GM12878 (cell line): ENCODE data around the gene FBRSL1. TPM values are rescaled to one million over a fixed set of nuclear protein-coding genes. Genes with fewer than 3 reads are reported as not detected.

Experiments used
- ATAC-seq: fragments of 200-7000 bp; cut with Tn5 transposase; 3 replicates; pipeline ENCODE4 v1.9.1; 2020; ENCODE audit warnings: mild to moderate bottlenecking, moderate library complexity
- BruUV-seq: library from RNA; stranded (reverse); fragments of 400-500 nt; replicated peaks from 2 replicates; lab custom pipeline; 2021; lab: Mats Ljungman, UMichigan
- CTCF ChIA-PET: fragments of 300-600 bp; sonication (Branson Sonifier 250); formaldehyde crosslinking; extraction: SDS; loops from one replicate; lab custom pipeline; 2021; ENCODE audit warnings: inconsistent platforms; lab: Yijun Ruan, JAX
- POLR2A ChIA-PET: fragments of 350-600 bp; formaldehyde crosslinking; extraction: SDS; loops from one replicate; lab custom pipeline; 2021; ENCODE audit warnings: inconsistent platforms; lab: Charles Lee
- RAD21 ChIA-PET: fragments of 300-600 bp; sonication (Branson Sonifier 250); formaldehyde crosslinking; loops from one replicate; lab custom pipeline; 2023; ENCODE audit warnings: antibody characterized with exemption; ENCODE audit not compliant: unreplicated experiment; lab: Charles Lee
- SMC1A ChIA-PET: fragments of 300-600 bp; sonication (Branson Sonifier 250); formaldehyde crosslinking; loops from one replicate; lab custom pipeline; 2023; ENCODE audit not compliant: unreplicated experiment, uncharacterized antibody; lab: Charles Lee
- DNase-seq: peaks from one replicate; pipeline ENCODE4 v3.0.0-alpha.2; 2011; ENCODE audit warnings: low read depth, low spot score
- FAIRE-seq: peaks from 3 replicates; lab custom pipeline; 2011; peaks lifted over from hg19 to GRCh38; lab: Jason Lieb, UNC
- H2AFZ ChIP-seq: 2 replicates; pipeline ENCODE4 v1.6.0; 2011; ENCODE audit warnings: low read depth, low read length, control low read depth; ENCODE audit not compliant: control insufficient read depth
- H3K27ac ChIP-seq: 2 replicates; pipeline ENCODE4 v1.5.1; 2011; ENCODE audit warnings: control low read depth; ENCODE audit not compliant: control insufficient read depth, insufficient read depth
- H3K27me3 ChIP-seq, 2 experiments: replicated peaks in 1 of 2; 2 replicates each; pipeline versions ENCODE4 v1.6.0 to v1.6.1; 2011; ENCODE audit warnings: low read length in 1 of 2; ENCODE audit not compliant: control insufficient read depth in 2 of 2, insufficient read depth in 2 of 2
- H3K36me3 ChIP-seq, 2 experiments: 2 replicates each; pipeline ENCODE4 v1.5.1; 2011; ENCODE audit warnings: low read length in 1 of 2; ENCODE audit not compliant: control insufficient read depth in 2 of 2, insufficient read depth in 2 of 2
- H3K4me1 ChIP-seq: 2 replicates; pipeline ENCODE4 v1.6.1; 2011; ENCODE audit warnings: mild to moderate bottlenecking, low read length, moderate library complexity, mixed read lengths; ENCODE audit not compliant: control insufficient read depth, insufficient read depth
- H3K4me2 ChIP-seq: 2 replicates; pipeline ENCODE4 v1.6.0; 2011; ENCODE audit warnings: control low read depth; ENCODE audit not compliant: control insufficient read depth, insufficient read depth
- H3K4me3 ChIP-seq: fragments of 200-600 bp; sonication (generic); 2 replicates; pipeline ENCODE4 v1.5.1; 2016
- H3K79me2 ChIP-seq: 2 replicates; pipeline ENCODE4 v1.6.0; 2011; ENCODE audit warnings: low read length; ENCODE audit not compliant: control insufficient read depth, insufficient read depth
- H3K9ac ChIP-seq: 2 replicates; pipeline ENCODE4 v1.8.0; 2011; ENCODE audit warnings: low read length, control low read depth, mixed read lengths; ENCODE audit not compliant: control insufficient read depth, insufficient read depth
- H3K9me3 ChIP-seq: replicated peaks from 3 replicates; pipeline ENCODE4 v1.5.1; 2011; ENCODE audit warnings: mild to moderate bottlenecking, low read length; ENCODE audit not compliant: control insufficient read depth, insufficient read depth
- H4K20me1 ChIP-seq: 2 replicates; pipeline ENCODE4 v1.6.0; 2011; ENCODE audit not compliant: control insufficient read depth, insufficient read depth
- BHLHE40 ChIP-seq, 2 experiments: fragments of 450-650 bp in 1 of 2; IDR thresholded peaks; 2 replicates each; pipeline ENCODE4 v1.6.1; 2011 to 2017; ENCODE audit warnings: low read depth in 2 of 2, borderline replicate concordance in 1 of 2, improper control_type of control experiment in 1 of 2, low read length in 1 of 2, mild to moderate bottlenecking in 1 of 2
- CEBPB ChIP-seq, 2 experiments: fragments of 150-350 bp in 1 of 2; IDR thresholded peaks; 2 replicates each; pipeline ENCODE4 v1.6.1; 2012 to 2014; ENCODE audit warnings: low read depth in 2 of 2, low read length in 2 of 2, borderline replicate concordance in 1 of 2, inconsistent platforms in 1 of 2
- CREM ChIP-seq: IDR thresholded peaks from 2 replicates; pipeline ENCODE4 v1.6.1; 2014; ENCODE audit warnings: antibody characterized with exemption, low read depth
- HDAC6 ChIP-seq: fragments of 200-600 bp; sonication (generic); IDR thresholded peaks from one replicate; pipeline ENCODE4 v1.8.0; 2017; ENCODE audit warnings: antibody characterized with exemption; ENCODE audit not compliant: unreplicated experiment
- IKZF1 ChIP-seq: fragments of 450-650 bp; conservative IDR thresholded peaks from 2 replicates; pipeline ENCODE4 v1.6.1; 2017; ENCODE audit warnings: antibody characterized with exemption, mild to moderate bottlenecking
- LARP7 ChIP-seq: fragments of 450-650 bp; IDR thresholded peaks from 2 replicates; pipeline ENCODE4 v1.6.1; 2017; ENCODE audit warnings: mild to moderate bottlenecking
- MEF2B ChIP-seq: fragments of 450-650 bp; IDR thresholded peaks from 2 replicates; pipeline ENCODE4 v1.6.1; 2018; ENCODE audit warnings: mild to moderate bottlenecking, moderate library complexity; ENCODE audit not compliant: partially characterized antibody, poor library complexity, severe bottlenecking
- MTA2 ChIP-seq: fragments of 450-650 bp; IDR thresholded peaks from 2 replicates; pipeline ENCODE4 v1.6.1; 2016; ENCODE audit warnings: low read depth, mild to moderate bottlenecking, moderate library complexity
- MXI1 ChIP-seq: fragments of 150-350 bp; IDR thresholded peaks from 2 replicates; pipeline ENCODE4 v1.6.1; 2011; ENCODE audit warnings: low read depth, mild to moderate bottlenecking, inconsistent platforms, low read length, improper control_type of control experiment
- NFIC ChIP-seq: IDR thresholded peaks from 2 replicates; pipeline ENCODE4 v1.6.1; 2012; ENCODE audit warnings: low read depth, mild to moderate bottlenecking, inconsistent platforms, low read length, moderate library complexity
- SMARCA5 ChIP-seq: fragments of 450-650 bp; IDR thresholded peaks from 2 replicates; pipeline ENCODE4 v1.6.1; 2017; ENCODE audit warnings: mild to moderate bottlenecking
- SP1 ChIP-seq: IDR thresholded peaks from one replicate; pipeline ENCODE4 v1.6.1; 2011; ENCODE audit warnings: low read depth, low read length
- SUZ12 ChIP-seq: fragments of 200-600 bp; sonication (generic); IDR thresholded peaks from one replicate; pipeline ENCODE4 v1.6.1; 2018; ENCODE audit warnings: antibody characterized with exemption, mild to moderate bottlenecking; ENCODE audit not compliant: unreplicated experiment
- YY1 ChIP-seq: IDR thresholded peaks from 2 replicates; pipeline ENCODE4 v1.6.1; 2011; ENCODE audit warnings: low read depth, mild to moderate bottlenecking, low read length
- WGBS: methylation state at CpG from one replicate; pipeline ENCODE4 v1.1.6; 2016; ENCODE audit warnings: low lambda C conversion rate; ENCODE audit not compliant: insufficient replicate concordance, insufficient coverage; ENCODE audit errors: missing lambda C conversion rate; 5-methylcytosine and 5-hydroxymethylcytosine counted together
- in situ Hi-C: fragments of 300-500 bp; cut with MboI; formaldehyde crosslinking; loops from 9 replicates; pipeline ENCODE4 v1.14.3; 2018; ENCODE audit warnings: mixed read lengths
- intact Hi-C: fragments of 100-400 bp; cut with micrococcal nuclease; formaldehyde crosslinking; loops from one replicate; pipeline ENCODE4 v1.14.2; 2022; ENCODE audit not compliant: unreplicated experiment
- polyA plus RNA-seq, 11 experiments: library from polyadenylated mRNA; depleted of rRNA in 4 of 11; unstranded in 6 of 11; stranded (reverse) in 5 of 11; fragments of >200 nt; fragmentation: Nextera tagmentation in 4 of 11; fragmentation: Illumina TruSeq in 1 of 11; extraction: Ambion mirVana in 4 of 11; extraction: Trizol in 1 of 11; gene quantifications; 1 replicate in 1 of 11; 2 replicates in 10 of 11; pipeline versions ENCODE4 v1.2.1 to v1.2.3, GENCODE V29; 2011 to 2016; ENCODE audit warnings: inconsistent platforms in 2 of 11, missing spikeins in 2 of 11, low read depth in 1 of 11
- total RNA-seq, 4 experiments: library from RNA; depleted of rRNA in 3 of 4; stranded (reverse); fragments of >200 nt in 3 of 4; fragmentation: Illumina TruSeq in 1 of 4; extraction: Trizol in 1 of 4; gene quantifications; 2 replicates each; pipeline versions ENCODE4 v1.2.1 to v1.2.3, GENCODE V29; 2013 to 2021
- TF ChIP-seq, protein P1 (sequence below): IDR thresholded peaks from 2 replicates; pipeline ENCODE4 v1.6.1; 2012; ENCODE audit warnings: low read length, inconsistent platforms
- TF ChIP-seq, protein P2 (sequence below): fragments of 150-350 bp; IDR thresholded peaks from 2 replicates; pipeline ENCODE4 v1.6.1; 2016; ENCODE audit warnings: low read depth, low read length
- TF ChIP-seq, protein P3 (sequence below): fragments of 150-350 bp; IDR thresholded peaks from 2 replicates; pipeline ENCODE4 v1.6.1; 2014; ENCODE audit warnings: mild to moderate bottlenecking, low read depth, low read length

The FBRSL1 gene
- total and polyA plus RNA-seq, 10 of the 15 experiments (the other 5 are each of a cell fraction or from before 2014, with no cell fraction given) = 0.19 to 55.1 (median 4.1) TPM

DNA sequence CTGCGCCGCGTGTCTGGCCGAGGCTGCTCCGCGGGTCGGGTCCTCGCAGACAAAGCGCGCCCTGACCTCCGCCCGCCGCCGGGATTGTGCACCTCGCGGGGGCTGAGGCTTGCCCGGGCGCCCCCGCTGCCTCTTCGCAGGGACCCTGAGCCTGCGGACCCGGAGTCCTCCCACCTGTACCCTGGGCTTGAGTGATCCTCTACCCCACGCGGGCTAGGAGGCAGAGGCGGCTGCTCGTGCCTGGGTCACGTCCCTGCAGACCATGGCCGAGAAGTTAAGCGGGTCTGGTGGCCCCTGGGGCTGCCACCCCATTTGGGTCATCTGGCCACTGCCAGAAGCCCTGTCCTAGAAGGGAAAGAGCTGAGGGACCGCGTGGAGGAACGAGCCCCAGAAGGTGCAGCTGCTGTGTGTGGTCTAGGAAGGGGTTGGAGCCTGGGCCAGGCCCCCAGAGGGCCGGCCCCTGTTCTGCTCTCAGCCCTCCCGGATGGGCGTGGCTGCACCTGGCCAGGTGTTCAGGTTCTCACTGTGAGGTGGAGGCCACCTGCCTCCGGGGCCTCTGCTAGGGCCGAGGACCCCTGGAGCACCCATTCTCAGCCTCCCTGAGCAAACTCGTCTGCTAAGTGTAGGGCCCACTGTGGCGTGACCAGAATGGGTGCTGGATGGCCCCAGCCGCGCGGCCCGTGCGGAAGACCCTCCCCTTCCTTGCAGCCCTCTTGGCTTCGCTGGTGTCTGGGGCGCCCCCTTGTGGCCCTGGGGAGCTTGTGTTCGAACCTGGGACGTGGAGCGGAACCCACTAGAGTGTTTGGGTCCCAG is 70.9 kb downstream of the FBRSL1 start:
- ChIA-PET SMC1A (interaction anchor here (1.3 kb wide), 1 partner anchor 146 kb away, joined by 8 read pairs; no protein-coding TSS in a partner anchor), CTCF (interaction anchor here (0.6 to 2.6 kb wide), 8 partner anchors 11 to 945 kb away, joined by 3 to 19 read pairs (median 4); no protein-coding TSS in a partner anchor), RAD21 (interaction anchor here (0.5 to 1.2 kb wide), 4 partner anchors 9 to 407 kb away, joined by 3 to 16 read pairs (median 4); no protein-coding TSS in a partner anchor), POLR2A (no interaction called here)
- H3K4me3 ChIP-seq = peak overlapping the region; percentile 67
- peak; percentile 83 for ATAC-seq
- H3K4me1 ChIP-seq = peaks cover 6% of the 10 kb centered on the region; the same call in 1 of the 2 replicates
- H3K9ac ChIP-seq = peak overlapping the region; percentile 39; the same call in 1 of the 2 replicates
- DNase-seq = peak; percentile 12
- peak; percentile 41 for FAIRE-seq
- H3K27ac ChIP-seq = no peak overlapping the region
- H3K36me3 ChIP-seq = no peaks in the 10 kb centered on the region
- intact Hi-C loops = loop anchor here (1.0 to 5.0 kb wide), 2 partner anchors 146 to 409 kb away; no protein-coding TSS in a partner anchor
- H3K79me2 ChIP-seq = no peaks in the 10 kb centered on the region
- H2AFZ ChIP-seq = no peak overlapping the region
- in situ Hi-C loops = no loop called here
- WGBS = 3% methylated on average over 43 of the region's 49 CpGs
- BruUV-seq = no TSS peak
- H3K27me3 ChIP-seq = no peaks in the 10 kb centered on the region; a peak in 1 of 4 replicates
- no peaks in the 10 kb centered on the region for H3K9me3 ChIP-seq
- H4K20me1 ChIP-seq = no peaks in the 10 kb centered on the region
- H3K4me2 ChIP-seq = peak overlapping the region; percentile 85
- TF ChIP-seq IKZF1 (no peak), BHLHE40 (IDR thresholded peaks at IDR 0.05; ENCODE audit: borderline replicate concordance in 1 of 2, low read depth in 2 of 2, low read length in 1 of 2) (peak; percentile 44 to 66; a peak in 2 of 4 replicates), MEF2B (no peak), MTA2 (no peak), NFIC (no peak), MXI1 (no peak), YY1 (0 out of 2 replicates have a peak, but pooled peaks have one; percentile 28), SMARCA5 (0 out of 2 replicates have a peak, but pooled peaks have one; percentile 63), SP1 (no peak), LARP7 (no peak), CEBPB (IDR thresholded peaks at IDR 0.05; ENCODE audit: borderline replicate concordance in 1 of 2, low read depth in 2 of 2, low read length in 2 of 2) (no peak), HDAC6 (no peak), CREM (0 out of 2 replicates have a peak, but pooled peaks have one; percentile 14), SUZ12 (no peak)
- TF ChIP-seq, protein P1, sequence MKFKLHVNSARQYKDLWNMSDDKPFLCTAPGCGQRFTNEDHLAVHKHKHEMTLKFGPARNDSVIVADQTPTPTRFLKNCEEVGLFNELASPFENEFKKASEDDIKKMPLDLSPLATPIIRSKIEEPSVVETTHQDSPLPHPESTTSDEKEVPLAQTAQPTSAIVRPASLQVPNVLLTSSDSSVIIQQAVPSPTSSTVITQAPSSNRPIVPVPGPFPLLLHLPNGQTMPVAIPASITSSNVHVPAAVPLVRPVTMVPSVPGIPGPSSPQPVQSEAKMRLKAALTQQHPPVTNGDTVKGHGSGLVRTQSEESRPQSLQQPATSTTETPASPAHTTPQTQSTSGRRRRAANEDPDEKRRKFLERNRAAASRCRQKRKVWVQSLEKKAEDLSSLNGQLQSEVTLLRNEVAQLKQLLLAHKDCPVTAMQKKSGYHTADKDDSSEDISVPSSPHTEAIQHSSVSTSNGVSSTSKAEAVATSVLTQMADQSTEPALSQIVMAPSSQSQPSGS = no peak
- TF ChIP-seq, protein P2, sequence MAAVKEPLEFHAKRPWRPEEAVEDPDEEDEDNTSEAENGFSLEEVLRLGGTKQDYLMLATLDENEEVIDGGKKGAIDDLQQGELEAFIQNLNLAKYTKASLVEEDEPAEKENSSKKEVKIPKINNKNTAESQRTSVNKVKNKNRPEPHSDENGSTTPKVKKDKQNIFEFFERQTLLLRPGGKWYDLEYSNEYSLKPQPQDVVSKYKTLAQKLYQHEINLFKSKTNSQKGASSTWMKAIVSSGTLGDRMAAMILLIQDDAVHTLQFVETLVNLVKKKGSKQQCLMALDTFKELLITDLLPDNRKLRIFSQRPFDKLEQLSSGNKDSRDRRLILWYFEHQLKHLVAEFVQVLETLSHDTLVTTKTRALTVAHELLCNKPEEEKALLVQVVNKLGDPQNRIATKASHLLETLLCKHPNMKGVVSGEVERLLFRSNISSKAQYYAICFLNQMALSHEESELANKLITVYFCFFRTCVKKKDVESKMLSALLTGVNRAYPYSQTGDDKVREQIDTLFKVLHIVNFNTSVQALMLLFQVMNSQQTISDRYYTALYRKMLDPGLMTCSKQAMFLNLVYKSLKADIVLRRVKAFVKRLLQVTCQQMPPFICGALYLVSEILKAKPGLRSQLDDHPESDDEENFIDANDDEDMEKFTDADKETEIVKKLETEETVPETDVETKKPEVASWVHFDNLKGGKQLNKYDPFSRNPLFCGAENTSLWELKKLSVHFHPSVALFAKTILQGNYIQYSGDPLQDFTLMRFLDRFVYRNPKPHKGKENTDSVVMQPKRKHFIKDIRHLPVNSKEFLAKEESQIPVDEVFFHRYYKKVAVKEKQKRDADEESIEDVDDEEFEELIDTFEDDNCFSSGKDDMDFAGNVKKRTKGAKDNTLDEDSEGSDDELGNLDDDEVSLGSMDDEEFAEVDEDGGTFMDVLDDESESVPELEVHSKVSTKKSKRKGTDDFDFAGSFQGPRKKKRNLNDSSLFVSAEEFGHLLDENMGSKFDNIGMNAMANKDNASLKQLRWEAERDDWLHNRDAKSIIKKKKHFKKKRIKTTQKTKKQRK = no peak
- TF ChIP-seq, protein P3, sequence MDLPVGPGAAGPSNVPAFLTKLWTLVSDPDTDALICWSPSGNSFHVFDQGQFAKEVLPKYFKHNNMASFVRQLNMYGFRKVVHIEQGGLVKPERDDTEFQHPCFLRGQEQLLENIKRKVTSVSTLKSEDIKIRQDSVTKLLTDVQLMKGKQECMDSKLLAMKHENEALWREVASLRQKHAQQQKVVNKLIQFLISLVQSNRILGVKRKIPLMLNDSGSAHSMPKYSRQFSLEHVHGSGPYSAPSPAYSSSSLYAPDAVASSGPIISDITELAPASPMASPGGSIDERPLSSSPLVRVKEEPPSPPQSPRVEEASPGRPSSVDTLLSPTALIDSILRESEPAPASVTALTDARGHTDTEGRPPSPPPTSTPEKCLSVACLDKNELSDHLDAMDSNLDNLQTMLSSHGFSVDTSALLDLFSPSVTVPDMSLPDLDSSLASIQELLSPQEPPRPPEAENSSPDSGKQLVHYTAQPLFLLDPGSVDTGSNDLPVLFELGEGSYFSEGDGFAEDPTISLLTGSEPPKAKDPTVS = no peak
